DOHH2 (cell line): ENCODE data around the gene NFKB1.

Source experiments
- H3F3A ChIP-seq: fragments of 200-600 bp; sonication (generic), shearing (Covaris generic); 2 replicates; pipeline ENCODE4 v1.6.0; 2016; ENCODE audit warnings: antibody characterized with exemption, mild to moderate bottlenecking; ENCODE audit not compliant: control insufficient read depth, insufficient read depth
- H3K27ac ChIP-seq: fragments of 200-600 bp; sonication (generic); 2 replicates; pipeline ENCODE4 v1.5.1; 2014; ENCODE audit warnings: low read depth, mild to moderate bottlenecking, low read length, moderate library complexity
- H3K27me3 ChIP-seq: fragments of 200-600 bp; sonication (generic); 2 replicates; pipeline ENCODE4 v1.6.1; 2014; ENCODE audit warnings: mild to moderate bottlenecking, low read length, mixed read lengths; ENCODE audit not compliant: control insufficient read depth
- H3K36me3 ChIP-seq: fragments of 200-600 bp; sonication (generic); 2 replicates; pipeline ENCODE4 v1.6.1; 2014; ENCODE audit warnings: mild to moderate bottlenecking, low read length, moderate library complexity, mixed read lengths; ENCODE audit not compliant: control insufficient read depth
- H3K4me1 ChIP-seq: fragments of 200-600 bp; sonication (generic); 2 replicates; pipeline ENCODE4 v1.6.1; 2014; ENCODE audit warnings: mild to moderate bottlenecking, low read length, mixed read lengths; ENCODE audit not compliant: control insufficient read depth
- H3K4me2 ChIP-seq: fragments of 200-600 bp; sonication (generic); 2 replicates; pipeline ENCODE4 v1.6.0; 2014; ENCODE audit warnings: mild to moderate bottlenecking, low read length, moderate library complexity
- H3K4me3 ChIP-seq: fragments of 200-600 bp; sonication (generic); 2 replicates; pipeline ENCODE4 v1.5.1; 2014; ENCODE audit warnings: mild to moderate bottlenecking, low read length, mixed read lengths
- H3K79me2 ChIP-seq: fragments of 200-600 bp; sonication (generic); 2 replicates; pipeline ENCODE4 v1.6.1; 2014; ENCODE audit warnings: mild to moderate bottlenecking, low read length, mixed read lengths; ENCODE audit not compliant: control insufficient read depth
- H3K9me2 ChIP-seq: fragments of 200-600 bp; sonication (generic); replicated peaks from 2 replicates; pipeline ENCODE4 v1.6.1; 2014; ENCODE audit warnings: mild to moderate bottlenecking, low read length, mixed read lengths; ENCODE audit not compliant: control insufficient read depth
- H3K9me3 ChIP-seq: fragments of 200-600 bp; sonication (generic); 2 replicates; pipeline ENCODE4 v1.6.1; 2014; ENCODE audit warnings: antibody characterized with exemption, low read length, mixed read lengths; ENCODE audit not compliant: control insufficient read depth, insufficient read depth
- H4K20me1 ChIP-seq: fragments of 200-600 bp; sonication (generic); 2 replicates; pipeline ENCODE4 v1.6.0; 2014; ENCODE audit warnings: low read depth, mild to moderate bottlenecking, antibody characterized with exemption, low read length, moderate library complexity; ENCODE audit not compliant: control insufficient read depth, insufficient read depth
- CTCF ChIP-seq: fragments of 200-600 bp; sonication (generic); IDR thresholded peaks from one replicate; pipeline ENCODE4 v1.5.1; 2014; ENCODE audit warnings: antibody characterized with exemption, mild to moderate bottlenecking, low read depth, low read length; ENCODE audit not compliant: poor library complexity, severe bottlenecking
- EZH2phosphoT487 ChIP-seq: fragments of 200-600 bp; sonication (generic); IDR thresholded peaks from 2 replicates; pipeline ENCODE4 v1.6.1; 2017; ENCODE audit warnings: borderline replicate concordance, mild to moderate bottlenecking, antibody characterized with exemption, low read length, moderate library complexity, mixed read lengths

NFKB1 gene

DNA sequence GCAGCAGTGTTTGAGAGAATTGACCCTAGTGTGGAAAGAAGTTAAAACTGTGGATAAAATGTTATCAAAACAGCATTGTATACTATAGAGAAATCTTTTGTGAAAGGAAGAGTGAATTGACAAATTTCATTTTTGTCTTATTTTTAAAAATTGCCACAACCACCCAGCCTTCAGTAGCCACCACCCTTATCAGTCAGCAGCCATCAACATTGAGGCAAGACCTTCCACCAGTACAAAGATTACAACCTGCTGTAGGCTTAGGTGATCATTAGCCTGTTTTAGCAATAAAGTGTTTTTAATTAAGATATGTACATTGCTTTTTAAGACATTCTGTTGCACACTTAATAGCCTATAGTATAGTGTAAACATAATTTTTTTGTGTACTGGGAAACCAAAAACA is 91.1 kb downstream of the NFKB1 start:
- Histone ChIP-seq H3K36me3 (peaks cover 74% of the 10 kb centered on the region), H3K27ac (no peak overlapping the region), H3K4me2 (no peak overlapping the region), H3K9me3 (no peaks in the 10 kb centered on the region), H3K4me1 (no peaks in the 10 kb centered on the region), H3K9me2 (no peaks in the 10 kb centered on the region), H3K79me2 (no peaks in the 10 kb centered on the region), H3K4me3 (no peak overlapping the region), H3F3A (no peaks in the 10 kb centered on the region), H4K20me1 (no peaks in the 10 kb centered on the region), H3K27me3 (no peaks in the 10 kb centered on the region)
- TF ChIP-seq CTCF (no peak), EZH2phosphoT487 (no peak)

DNA sequence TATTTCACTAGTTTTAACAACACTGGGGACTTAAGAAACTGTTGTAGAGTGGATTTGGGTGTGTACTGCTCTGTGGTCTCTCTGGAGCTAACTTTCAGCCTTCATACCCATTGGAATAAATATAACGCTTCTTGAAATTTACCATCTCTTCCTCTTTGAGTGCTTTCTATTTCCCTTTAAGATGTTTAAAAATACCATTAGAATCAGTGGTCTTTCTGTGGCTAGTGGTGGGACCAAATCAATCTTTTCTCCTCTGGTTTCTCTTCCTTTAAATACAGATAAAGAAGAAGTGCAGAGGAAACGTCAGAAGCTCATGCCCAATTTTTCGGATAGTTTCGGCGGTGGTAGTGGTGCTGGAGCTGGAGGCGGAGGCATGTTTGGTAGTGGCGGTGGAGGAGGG is 92.0 kb downstream of the NFKB1 start:
- H3F3A ChIP-seq: no peaks in the 10 kb centered on the region
- peaks cover 74% of the 10 kb centered on the region for H3K36me3 ChIP-seq
- H3K4me3 ChIP-seq: no peak overlapping the region

GRCh38 chr4:102594000-102594399 is 92.8 kb downstream of the NFKB1 start:
- Histone ChIP-seq H3K9me3 (no peaks in the 10 kb centered on the region), H3K9me2 (no peaks in the 10 kb centered on the region), H3K27me3 (no peaks in the 10 kb centered on the region), H3K27ac (no peak overlapping the region), H4K20me1 (no peaks in the 10 kb centered on the region), H3K4me3 (no peak overlapping the region), H3K4me2 (no peak overlapping the region), H3K36me3 (peaks cover 75% of the 10 kb centered on the region), H3K79me2 (no peaks in the 10 kb centered on the region), H3K4me1 (no peaks in the 10 kb centered on the region), H3F3A (no peaks in the 10 kb centered on the region)
- no peak for TF ChIP-seq CTCF
- no peak for TF ChIP-seq EZH2phosphoT487

More for the DNA sequence above, 92.0 kb downstream of the NFKB1 start:
- Histone ChIP-seq H3K4me2 (no peak overlapping the region), H3K4me1 (no peaks in the 10 kb centered on the region), H3K9me3 (no peaks in the 10 kb centered on the region), H3K27me3 (no peaks in the 10 kb centered on the region), H3K27ac (no peak overlapping the region), H3K79me2 (no peaks in the 10 kb centered on the region), H4K20me1 (no peaks in the 10 kb centered on the region), H3K9me2 (no peaks in the 10 kb centered on the region)
- TF ChIP-seq CTCF (no peak), EZH2phosphoT487 (no peak)

DNA sequence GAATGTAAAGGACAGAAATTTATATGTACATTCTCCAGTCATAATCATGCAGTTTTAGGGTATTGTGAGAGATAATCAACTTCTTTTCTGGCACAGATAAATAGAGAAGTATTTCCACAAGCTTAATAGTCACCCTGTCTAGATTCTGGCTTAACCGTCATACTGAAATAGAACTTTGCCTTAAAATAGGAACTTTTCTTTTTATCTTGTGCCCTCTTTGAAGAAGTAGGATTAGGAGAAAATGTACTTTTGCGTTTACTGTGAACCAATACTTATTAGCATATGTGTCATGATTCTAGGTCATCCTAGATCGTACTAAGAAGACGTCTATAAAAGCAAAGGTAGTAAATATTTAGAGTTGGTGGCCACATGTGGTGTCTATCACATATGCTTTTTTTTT is 95.4 kb downstream of the NFKB1 start:
- H3F3A ChIP-seq: no peaks in the 10 kb centered on the region
- TF ChIP-seq EZH2phosphoT487 (no peak), CTCF (no peak)
- no peaks in the 10 kb centered on the region for H3K27me3 ChIP-seq
- H3K4me3 ChIP-seq: no peak overlapping the region
- peaks cover 79% of the 10 kb centered on the region for H3K36me3 ChIP-seq
- H3K4me1 ChIP-seq: no peaks in the 10 kb centered on the region
- H3K9me2 ChIP-seq: no peaks in the 10 kb centered on the region
- H3K27ac ChIP-seq: no peak overlapping the region
- H3K4me2 ChIP-seq: no peak overlapping the region
- no peaks in the 10 kb centered on the region for H4K20me1 ChIP-seq
- no peaks in the 10 kb centered on the region for H3K9me3 ChIP-seq
- no peaks in the 10 kb centered on the region for H3K79me2 ChIP-seq
